Peyer's patch (tissue), 4 donors: ENCODE data around the gene PDE1C.

ENCODE experiments used
- CTCF ChIP-seq, 6 experiments: fragments of 450-650 bp in 4 of 6; fragments of 200-600 bp in 2 of 6; sonication (generic) in 1 of 6; IDR thresholded peaks; one replicate each; pipeline ENCODE4 v1.5.1; 2017 to 2019; ENCODE audit warnings: antibody characterized with exemption in 6 of 6, mild to moderate bottlenecking in 3 of 6, moderate library complexity in 1 of 6
- POLR2A ChIP-seq, 2 donors: fragments of 450-650 bp; IDR thresholded peaks; one replicate each; pipeline ENCODE4 v1.5.1; 2017; ENCODE audit warnings: antibody characterized with exemption in 2 of 2, mild to moderate bottlenecking in 2 of 2, moderate library complexity in 2 of 2

DNA sequence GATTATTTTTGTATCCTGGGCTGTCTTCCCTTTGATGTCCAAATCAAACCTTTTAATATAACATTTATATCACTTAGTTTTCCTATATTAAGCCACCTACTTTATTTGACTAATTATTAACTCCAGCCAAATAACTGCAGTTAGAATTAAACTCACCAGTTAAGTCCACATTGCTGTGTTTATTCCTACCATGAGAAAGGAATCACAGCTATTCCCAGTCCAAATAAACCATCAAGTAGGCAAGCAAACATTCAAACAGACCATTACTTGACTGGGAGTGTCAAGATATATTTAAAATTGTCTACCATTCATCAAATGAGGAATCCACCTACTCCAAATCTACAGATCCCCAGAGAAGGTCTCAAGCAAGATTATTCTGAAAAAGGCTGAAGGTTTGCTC is 22.4 kb downstream of the PDE1C start:
- TF ChIP-seq CTCF (IDR thresholded peaks at IDR 0.05) (no peak), POLR2A (IDR thresholded peaks at IDR 0.05) (no peak)
